Epidermal melanocyte (primary cell): Measurements from ENCODE around the gene GUCY2D.

Experiments used
- DNase-seq: peaks from one replicate; pipeline ENCODE4 v3.0.0; 2011; ENCODE audit warnings: low spot score; ENCODE audit not compliant: insufficient read length

Gene GUCY2D

GRCh38 chr17:7992516-7992915 is 9.9 kb upstream of the GUCY2D start:
- DNase-seq = no peak

GRCh38 chr17:7992924-7993323 is 9.5 kb upstream of the GUCY2D start:
- DNase-seq = no peak

- DNase-seq = no peak
Measured at GRCh38 chr17:7993972-7994589, 8.3 kb upstream of the GUCY2D start.

GRCh38 chr17:7995724-7996123 is 6.7 kb upstream of the GUCY2D start:
- no peak for DNase-seq

- no peak for DNase-seq
Measured at GRCh38 chr17:7997186-7997585, 5.2 kb upstream of the GUCY2D start.

GRCh38 chr17:8002721-8003593 is 542 bp downstream of the GUCY2D start:
- DNase-seq = no peak

GRCh38 chr17:8003594-8004181 is 1.3 kb downstream of the GUCY2D start:
- no peak for DNase-seq

GRCh38 chr17:8004899-8005298 is 2.5 kb downstream of the GUCY2D start:
- DNase-seq = no peak

- no peak for DNase-seq
Measured at GRCh38 chr17:8005357-8005756, 2.9 kb downstream of the GUCY2D start.

- no peak for DNase-seq
Measured at GRCh38 chr17:8005967-8006730, 3.7 kb downstream of the GUCY2D start.

GRCh38 chr17:8006836-8007680 is 4.6 kb downstream of the GUCY2D start:
- DNase-seq = no peak

- no peak for DNase-seq
Measured at GRCh38 chr17:8007836-8008235, 5.4 kb downstream of the GUCY2D start.

GRCh38 chr17:8012045-8012580 is 9.7 kb downstream of the GUCY2D start:
- DNase-seq = no peak

- DNase-seq = no peak
Measured at GRCh38 chr17:8012996-8013640, 10.7 kb downstream of the GUCY2D start.

- no peak for DNase-seq
Measured at GRCh38 chr17:8013731-8014557, 11.5 kb downstream of the GUCY2D start.

- DNase-seq = no peak
Measured at GRCh38 chr17:8014558-8014850, 12.1 kb downstream of the GUCY2D start.

GRCh38 chr17:8015236-8015956 is 13.0 kb downstream of the GUCY2D start:
- no peak for DNase-seq

GRCh38 chr17:8015957-8016631 is 13.7 kb downstream of the GUCY2D start:
- no peak for DNase-seq
